GM12878 (cell line): ENCODE results near the gene LSM14A. TPM values are rescaled to one million over a fixed set of nuclear protein-coding genes. Genes with fewer than 3 reads are reported as not detected.

ENCODE experiments used
- ATAC-seq: fragments of 200-7000 bp; cut with Tn5 transposase; 3 replicates; pipeline ENCODE4 v1.9.1; 2020; ENCODE audit warnings: mild to moderate bottlenecking, moderate library complexity
- BruUV-seq: library from RNA; stranded (reverse); fragments of 400-500 nt; replicated peaks from 2 replicates; lab custom pipeline; 2021; lab: Mats Ljungman, UMichigan
- CTCF ChIA-PET: fragments of 300-600 bp; sonication (Branson Sonifier 250); formaldehyde crosslinking; extraction: SDS; loops from one replicate; lab custom pipeline; 2021; ENCODE audit warnings: inconsistent platforms; lab: Yijun Ruan, JAX
- POLR2A ChIA-PET: fragments of 350-600 bp; formaldehyde crosslinking; extraction: SDS; loops from one replicate; lab custom pipeline; 2021; ENCODE audit warnings: inconsistent platforms; lab: Charles Lee
- RAD21 ChIA-PET: fragments of 300-600 bp; sonication (Branson Sonifier 250); formaldehyde crosslinking; loops from one replicate; lab custom pipeline; 2023; ENCODE audit warnings: antibody characterized with exemption; ENCODE audit not compliant: unreplicated experiment; lab: Charles Lee
- SMC1A ChIA-PET: fragments of 300-600 bp; sonication (Branson Sonifier 250); formaldehyde crosslinking; loops from one replicate; lab custom pipeline; 2023; ENCODE audit not compliant: unreplicated experiment, uncharacterized antibody; lab: Charles Lee
- DNase-seq: peaks from one replicate; pipeline ENCODE4 v3.0.0-alpha.2; 2011; ENCODE audit warnings: low read depth, low spot score
- FAIRE-seq: peaks from 3 replicates; lab custom pipeline; 2011; peaks lifted over from hg19 to GRCh38; lab: Jason Lieb, UNC
- H2AFZ ChIP-seq: 2 replicates; pipeline ENCODE4 v1.6.0; 2011; ENCODE audit warnings: low read depth, low read length, control low read depth; ENCODE audit not compliant: control insufficient read depth
- H3K27ac ChIP-seq: 2 replicates; pipeline ENCODE4 v1.5.1; 2011; ENCODE audit warnings: control low read depth; ENCODE audit not compliant: control insufficient read depth, insufficient read depth
- H3K27me3 ChIP-seq, 2 experiments: replicated peaks in 1 of 2; 2 replicates each; pipeline versions ENCODE4 v1.6.0 to v1.6.1; 2011; ENCODE audit warnings: low read length in 1 of 2; ENCODE audit not compliant: control insufficient read depth in 2 of 2, insufficient read depth in 2 of 2
- H3K36me3 ChIP-seq, 2 experiments: 2 replicates each; pipeline ENCODE4 v1.5.1; 2011; ENCODE audit warnings: low read length in 1 of 2; ENCODE audit not compliant: control insufficient read depth in 2 of 2, insufficient read depth in 2 of 2
- H3K4me1 ChIP-seq: 2 replicates; pipeline ENCODE4 v1.6.1; 2011; ENCODE audit warnings: mild to moderate bottlenecking, low read length, moderate library complexity, mixed read lengths; ENCODE audit not compliant: control insufficient read depth, insufficient read depth
- H3K4me2 ChIP-seq: 2 replicates; pipeline ENCODE4 v1.6.0; 2011; ENCODE audit warnings: control low read depth; ENCODE audit not compliant: control insufficient read depth, insufficient read depth
- H3K4me3 ChIP-seq: fragments of 200-600 bp; sonication (generic); 2 replicates; pipeline ENCODE4 v1.5.1; 2016
- H3K79me2 ChIP-seq: 2 replicates; pipeline ENCODE4 v1.6.0; 2011; ENCODE audit warnings: low read length; ENCODE audit not compliant: control insufficient read depth, insufficient read depth
- H3K9ac ChIP-seq: 2 replicates; pipeline ENCODE4 v1.8.0; 2011; ENCODE audit warnings: low read length, control low read depth, mixed read lengths; ENCODE audit not compliant: control insufficient read depth, insufficient read depth
- H3K9me3 ChIP-seq: replicated peaks from 3 replicates; pipeline ENCODE4 v1.5.1; 2011; ENCODE audit warnings: mild to moderate bottlenecking, low read length; ENCODE audit not compliant: control insufficient read depth, insufficient read depth
- H4K20me1 ChIP-seq: 2 replicates; pipeline ENCODE4 v1.6.0; 2011; ENCODE audit not compliant: control insufficient read depth, insufficient read depth
- BCL11A ChIP-seq: IDR thresholded peaks from 2 replicates; pipeline ENCODE4 v1.6.1; 2011; ENCODE audit warnings: low read depth, low read length
- BMI1 ChIP-seq: fragments of 450-650 bp; IDR thresholded peaks from 2 replicates; pipeline ENCODE4 v1.6.1; 2016; ENCODE audit warnings: mild to moderate bottlenecking, moderate library complexity, borderline replicate concordance
- CBFB ChIP-seq: IDR thresholded peaks from 2 replicates; pipeline ENCODE4 v1.6.1; 2016; ENCODE audit warnings: antibody characterized with exemption, low read depth
- CBX5 ChIP-seq: sonication (generic); IDR thresholded peaks from 2 replicates; pipeline ENCODE4 v1.6.1; 2016; ENCODE audit warnings: low read depth, moderate library complexity, mild to moderate bottlenecking, inconsistent platforms
- EP300 ChIP-seq, 2 experiments: fragments of 150-350 bp in 1 of 2; IDR thresholded peaks; 2 replicates each; pipeline ENCODE4 v1.6.1; 2011 to 2012; ENCODE audit warnings: low read depth in 2 of 2, low read length in 2 of 2, borderline replicate concordance in 1 of 2, improper control_type of control experiment in 1 of 2, inconsistent platforms in 1 of 2; ENCODE audit not compliant: control insufficient read depth in 1 of 2
- ESRRA ChIP-seq: IDR thresholded peaks from 2 replicates; pipeline ENCODE4 v1.6.1; 2012; ENCODE audit warnings: mild to moderate bottlenecking, low read length, improper control_type of control experiment
- GATAD2B ChIP-seq: fragments of 450-650 bp; conservative IDR thresholded peaks from 2 replicates; pipeline ENCODE4 v1.6.1; 2017; ENCODE audit warnings: low read depth, mild to moderate bottlenecking, moderate library complexity
- JUND ChIP-seq: IDR thresholded peaks from 2 replicates; pipeline ENCODE4 v1.6.1; 2012; ENCODE audit warnings: low read depth, mild to moderate bottlenecking, low read length, improper control_type of control experiment, moderate library complexity
- MEF2A ChIP-seq: IDR thresholded peaks from 2 replicates; pipeline ENCODE4 v1.6.1; 2011; ENCODE audit warnings: low read depth, mild to moderate bottlenecking, low read length, moderate library complexity; ENCODE audit not compliant: insufficient read depth
- NRF1 ChIP-seq: conservative IDR thresholded peaks from 2 replicates; pipeline ENCODE4 v1.6.1; 2011; ENCODE audit warnings: mild to moderate bottlenecking, low read depth, low read length, improper control_type of control experiment
- PAX5 ChIP-seq: IDR thresholded peaks from 2 replicates; pipeline ENCODE4 v1.6.1; 2011; ENCODE audit warnings: low read depth, low read length, borderline replicate concordance
- SMC3 ChIP-seq: IDR thresholded peaks from 2 replicates; pipeline ENCODE4 v1.6.1; 2011; ENCODE audit warnings: low read length, improper control_type of control experiment, borderline replicate concordance
- SREBF1 ChIP-seq: IDR thresholded peaks from 2 replicates; pipeline ENCODE4 v1.6.1; 2012; ENCODE audit warnings: mild to moderate bottlenecking, low read length
- SREBF2 ChIP-seq: IDR thresholded peaks from 2 replicates; pipeline ENCODE4 v1.6.1; 2012; ENCODE audit warnings: mild to moderate bottlenecking, low read length
- STAT1 ChIP-seq: fragments of 450-650 bp; conservative IDR thresholded peaks from 2 replicates; pipeline ENCODE4 v1.6.1; 2014; ENCODE audit warnings: antibody characterized with exemption, mild to moderate bottlenecking
- YY1 ChIP-seq: IDR thresholded peaks from 2 replicates; pipeline ENCODE4 v1.6.1; 2011; ENCODE audit warnings: low read depth, mild to moderate bottlenecking, low read length
- ZSCAN29 ChIP-seq: fragments of 450-650 bp; IDR thresholded peaks from 2 replicates; pipeline ENCODE4 v1.6.1; 2017; ENCODE audit warnings: mild to moderate bottlenecking, moderate library complexity
- ZZZ3 ChIP-seq: IDR thresholded peaks from 2 replicates; pipeline ENCODE4 v1.6.1; 2011; ENCODE audit warnings: low read depth; ENCODE audit not compliant: control insufficient read depth, insufficient read length
- WGBS: methylation state at CpG from one replicate; pipeline ENCODE4 v1.1.6; 2016; ENCODE audit warnings: low lambda C conversion rate; ENCODE audit not compliant: insufficient replicate concordance, insufficient coverage; ENCODE audit errors: missing lambda C conversion rate; 5-methylcytosine and 5-hydroxymethylcytosine counted together
- in situ Hi-C: fragments of 300-500 bp; cut with MboI; formaldehyde crosslinking; loops from 9 replicates; pipeline ENCODE4 v1.14.3; 2018; ENCODE audit warnings: mixed read lengths
- intact Hi-C: fragments of 100-400 bp; cut with micrococcal nuclease; formaldehyde crosslinking; loops from one replicate; pipeline ENCODE4 v1.14.2; 2022; ENCODE audit not compliant: unreplicated experiment
- polyA plus RNA-seq, 11 experiments: library from polyadenylated mRNA; depleted of rRNA in 4 of 11; unstranded in 6 of 11; stranded (reverse) in 5 of 11; fragments of >200 nt; fragmentation: Nextera tagmentation in 4 of 11; fragmentation: Illumina TruSeq in 1 of 11; extraction: Ambion mirVana in 4 of 11; extraction: Trizol in 1 of 11; gene quantifications; 1 replicate in 1 of 11; 2 replicates in 10 of 11; pipeline versions ENCODE4 v1.2.1 to v1.2.3, GENCODE V29; 2011 to 2016; ENCODE audit warnings: inconsistent platforms in 2 of 11, missing spikeins in 2 of 11, low read depth in 1 of 11
- total RNA-seq, 4 experiments: library from RNA; depleted of rRNA in 3 of 4; stranded (reverse); fragments of >200 nt in 3 of 4; fragmentation: Illumina TruSeq in 1 of 4; extraction: Trizol in 1 of 4; gene quantifications; 2 replicates each; pipeline versions ENCODE4 v1.2.1 to v1.2.3, GENCODE V29; 2013 to 2021
- TF ChIP-seq, protein P1 (sequence below): fragments of 450-650 bp; formaldehyde crosslinking; IDR thresholded peaks from 2 replicates; pipeline ENCODE4 v1.4.0; 2020; ENCODE audit warnings: mild to moderate bottlenecking, moderate library complexity

Gene LSM14A
- total and polyA plus RNA-seq, 10 of the 15 experiments (the other 5 are each of a cell fraction or from before 2014, with no cell fraction given) = 21.9 to 193 (median 89.4) TPM

DNA sequence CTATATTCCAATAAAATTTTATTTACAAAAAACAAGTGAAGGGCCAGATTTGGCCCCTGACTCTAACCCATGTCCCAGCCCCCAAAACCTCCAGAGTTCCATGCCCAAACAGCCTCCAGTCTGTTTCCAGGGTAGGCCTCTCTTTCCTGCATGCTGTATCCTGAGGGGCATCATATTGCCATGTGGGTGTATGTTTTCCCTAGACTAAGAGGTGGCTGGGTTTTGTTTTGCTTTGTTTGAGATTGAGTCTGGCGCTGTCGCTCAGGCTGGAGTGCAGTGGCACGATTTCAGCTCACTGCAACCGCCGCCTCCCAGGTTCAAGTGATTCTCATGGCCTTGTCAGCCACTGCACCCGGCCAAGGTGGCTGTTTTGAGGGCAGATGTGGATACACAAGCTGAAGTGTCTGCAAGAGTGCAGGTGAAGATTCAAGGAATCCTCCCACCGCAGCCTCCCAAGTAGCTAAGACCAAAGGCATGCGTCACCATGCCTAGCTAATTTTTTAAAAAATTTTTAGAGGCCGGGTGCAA, 23.6 kb upstream of the LSM14A start:
- no peaks in the 10 kb centered on the region for H3K9me3 ChIP-seq
- H3K4me1 ChIP-seq = no peaks in the 10 kb centered on the region
- H3K4me3 ChIP-seq = no peak overlapping the region
- POLR2A ChIA-PET = no interaction called here
- RAD21 ChIA-PET = interaction anchor here (1.4 kb wide), 1 partner anchor 11 kb away, joined by 3 read pairs; no protein-coding TSS in a partner anchor
- intact Hi-C loops (no loop called here), in situ Hi-C loops (no loop called here)
- 71% methylated on average over 9 of the region's 9 CpGs for WGBS
- no peak overlapping the region for H2AFZ ChIP-seq
- H3K79me2 ChIP-seq = no peaks in the 10 kb centered on the region
- DNase-seq = no peak
- H3K27me3 ChIP-seq = no peaks in the 10 kb centered on the region; a peak in 1 of 4 replicates
- no peak for FAIRE-seq
- no peaks in the 10 kb centered on the region for H3K36me3 ChIP-seq
- CTCF ChIA-PET = interaction anchor here (0.6 to 1.2 kb wide), 2 partner anchors 29 to 353 kb away, joined by 3 to 4 read pairs; no protein-coding TSS in a partner anchor
- no peaks in the 10 kb centered on the region for H4K20me1 ChIP-seq
- no peak overlapping the region for H3K27ac ChIP-seq
- SMC1A ChIA-PET = interaction anchor here (1.2 to 1.9 kb wide), 2 partner anchors 74 to 107 kb away, joined by 3 to 6 read pairs; no protein-coding TSS in a partner anchor
- no peak overlapping the region for H3K9ac ChIP-seq
- BruUV-seq = no TSS peak
- TF ChIP-seq CBX5 = no peak
- TF ChIP-seq ESRRA = no peak
- TF ChIP-seq STAT1 = no peak
- no peak for TF ChIP-seq BCL11A
- no peak for TF ChIP-seq BMI1
- no peak for TF ChIP-seq ZSCAN29
- TF ChIP-seq JUND = no peak
- no peak for TF ChIP-seq YY1
- TF ChIP-seq MEF2A = no peak
- no peak for TF ChIP-seq NRF1
- TF ChIP-seq PAX5 = no peak
- TF ChIP-seq ZZZ3 = no peak
- no peak for TF ChIP-seq CBFB
- TF ChIP-seq EP300 (IDR thresholded peaks at IDR 0.05; ENCODE audit: borderline replicate concordance in 1 of 2, control insufficient read depth in 1 of 2, low read depth in 2 of 2, low read length in 2 of 2) = no peak
- no peak for TF ChIP-seq SREBF1
- TF ChIP-seq SMC3 = no peak
- no peak for TF ChIP-seq SREBF2
- TF ChIP-seq, protein P1, sequence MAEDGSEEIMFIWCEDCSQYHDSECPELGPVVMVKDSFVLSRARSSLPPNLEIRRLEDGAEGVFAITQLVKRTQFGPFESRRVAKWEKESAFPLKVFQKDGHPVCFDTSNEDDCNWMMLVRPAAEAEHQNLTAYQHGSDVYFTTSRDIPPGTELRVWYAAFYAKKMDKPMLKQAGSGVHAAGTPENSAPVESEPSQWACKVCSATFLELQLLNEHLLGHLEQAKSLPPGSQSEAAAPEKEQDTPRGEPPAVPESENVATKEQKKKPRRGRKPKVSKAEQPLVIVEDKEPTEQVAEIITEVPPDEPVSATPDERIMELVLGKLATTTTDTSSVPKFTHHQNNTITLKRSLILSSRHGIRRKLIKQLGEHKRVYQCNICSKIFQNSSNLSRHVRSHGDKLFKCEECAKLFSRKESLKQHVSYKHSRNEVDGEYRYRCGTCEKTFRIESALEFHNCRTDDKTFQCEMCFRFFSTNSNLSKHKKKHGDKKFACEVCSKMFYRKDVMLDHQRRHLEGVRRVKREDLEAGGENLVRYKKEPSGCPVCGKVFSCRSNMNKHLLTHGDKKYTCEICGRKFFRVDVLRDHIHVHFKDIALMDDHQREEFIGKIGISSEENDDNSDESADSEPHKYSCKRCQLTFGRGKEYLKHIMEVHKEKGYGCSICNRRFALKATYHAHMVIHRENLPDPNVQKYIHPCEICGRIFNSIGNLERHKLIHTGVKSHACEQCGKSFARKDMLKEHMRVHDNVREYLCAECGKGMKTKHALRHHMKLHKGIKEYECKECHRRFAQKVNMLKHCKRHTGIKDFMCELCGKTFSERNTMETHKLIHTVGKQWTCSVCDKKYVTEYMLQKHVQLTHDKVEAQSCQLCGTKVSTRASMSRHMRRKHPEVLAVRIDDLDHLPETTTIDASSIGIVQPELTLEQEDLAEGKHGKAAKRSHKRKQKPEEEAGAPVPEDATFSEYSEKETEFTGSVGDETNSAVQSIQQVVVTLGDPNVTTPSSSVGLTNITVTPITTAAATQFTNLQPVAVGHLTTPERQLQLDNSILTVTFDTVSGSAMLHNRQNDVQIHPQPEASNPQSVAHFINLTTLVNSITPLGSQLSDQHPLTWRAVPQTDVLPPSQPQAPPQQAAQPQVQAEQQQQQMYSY = no peak
- TF ChIP-seq GATAD2B = no peak
- H3K4me2 ChIP-seq = no peak overlapping the region
- ATAC-seq = no peak
